ENCODE data around the gene RBBP8NL.

DNA sequence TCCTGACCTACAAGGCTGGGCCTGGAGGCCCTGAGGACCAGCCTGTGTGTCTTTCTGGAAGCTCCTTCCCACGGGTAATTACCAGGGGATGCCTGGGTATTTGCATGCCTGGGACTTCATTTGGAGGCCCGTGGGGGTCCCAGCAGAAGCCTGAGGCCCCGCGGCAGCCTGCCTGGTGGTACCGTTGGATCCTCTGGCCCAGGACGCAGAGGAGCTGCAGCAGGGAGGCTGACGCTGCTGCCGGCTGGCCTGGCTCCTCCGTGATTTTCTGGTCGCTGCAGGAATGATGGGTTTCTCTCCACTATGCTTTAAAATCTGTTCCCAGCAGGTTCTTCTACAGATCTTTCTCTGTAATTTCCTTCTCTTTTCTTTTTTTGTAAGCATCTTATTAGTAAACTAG is 26.8 kb downstream of the RBBP8NL start:
- TF ChIP-seq CTCF (IDR thresholded peaks at IDR 0.05) (no peak), POLR2A (IDR thresholded peaks at IDR 0.05; ENCODE audit: low read length) (no peak), MYC (IDR thresholded peaks at IDR 0.05; ENCODE audit: borderline replicate concordance, low read length) (no peak), CHD2 (IDR thresholded peaks at IDR 0.05; ENCODE audit: low read length, partially characterized antibody) (no peak), MAZ (IDR thresholded peaks at IDR 0.05; ENCODE audit: borderline replicate concordance, low read depth, low read length) (no peak)
- TF ChIP-seq, protein P1, sequence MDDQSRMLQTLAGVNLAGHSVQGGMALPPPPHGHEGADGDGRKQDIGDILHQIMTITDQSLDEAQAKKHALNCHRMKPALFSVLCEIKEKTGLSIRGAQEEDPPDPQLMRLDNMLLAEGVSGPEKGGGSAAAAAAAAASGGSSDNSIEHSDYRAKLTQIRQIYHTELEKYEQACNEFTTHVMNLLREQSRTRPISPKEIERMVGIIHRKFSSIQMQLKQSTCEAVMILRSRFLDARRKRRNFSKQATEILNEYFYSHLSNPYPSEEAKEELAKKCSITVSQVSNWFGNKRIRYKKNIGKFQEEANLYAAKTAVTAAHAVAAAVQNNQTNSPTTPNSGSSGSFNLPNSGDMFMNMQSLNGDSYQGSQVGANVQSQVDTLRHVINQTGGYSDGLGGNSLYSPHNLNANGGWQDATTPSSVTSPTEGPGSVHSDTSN (IDR thresholded peaks at IDR 0.05) = no peak
- TF ChIP-seq, protein P2, sequence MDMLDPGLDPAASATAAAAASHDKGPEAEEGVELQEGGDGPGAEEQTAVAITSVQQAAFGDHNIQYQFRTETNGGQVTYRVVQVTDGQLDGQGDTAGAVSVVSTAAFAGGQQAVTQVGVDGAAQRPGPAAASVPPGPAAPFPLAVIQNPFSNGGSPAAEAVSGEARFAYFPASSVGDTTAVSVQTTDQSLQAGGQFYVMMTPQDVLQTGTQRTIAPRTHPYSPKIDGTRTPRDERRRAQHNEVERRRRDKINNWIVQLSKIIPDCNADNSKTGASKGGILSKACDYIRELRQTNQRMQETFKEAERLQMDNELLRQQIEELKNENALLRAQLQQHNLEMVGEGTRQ (IDR thresholded peaks at IDR 0.05) = no peak
